Measurements from ENCODE around the gene VARS2. TPM values are rescaled to one million over a fixed set of nuclear protein-coding genes. Genes with fewer than 3 reads are reported as not detected.
A peak's percentile ranks its signal among the peaks of the same experiment; 100 is the strongest.
"Not testable (repeated sequence)": the region's sequence is repeated elsewhere in the genome, so short reads cannot be mapped to it uniquely, and the experiment has no call there.

Gene VARS2
- polyA plus RNA-seq (ENCODE audit: insufficient read length in 4 of 4) = 10 to 100 TPM; 26.1 to 59.5 (median 35.3) TPM

DNA sequence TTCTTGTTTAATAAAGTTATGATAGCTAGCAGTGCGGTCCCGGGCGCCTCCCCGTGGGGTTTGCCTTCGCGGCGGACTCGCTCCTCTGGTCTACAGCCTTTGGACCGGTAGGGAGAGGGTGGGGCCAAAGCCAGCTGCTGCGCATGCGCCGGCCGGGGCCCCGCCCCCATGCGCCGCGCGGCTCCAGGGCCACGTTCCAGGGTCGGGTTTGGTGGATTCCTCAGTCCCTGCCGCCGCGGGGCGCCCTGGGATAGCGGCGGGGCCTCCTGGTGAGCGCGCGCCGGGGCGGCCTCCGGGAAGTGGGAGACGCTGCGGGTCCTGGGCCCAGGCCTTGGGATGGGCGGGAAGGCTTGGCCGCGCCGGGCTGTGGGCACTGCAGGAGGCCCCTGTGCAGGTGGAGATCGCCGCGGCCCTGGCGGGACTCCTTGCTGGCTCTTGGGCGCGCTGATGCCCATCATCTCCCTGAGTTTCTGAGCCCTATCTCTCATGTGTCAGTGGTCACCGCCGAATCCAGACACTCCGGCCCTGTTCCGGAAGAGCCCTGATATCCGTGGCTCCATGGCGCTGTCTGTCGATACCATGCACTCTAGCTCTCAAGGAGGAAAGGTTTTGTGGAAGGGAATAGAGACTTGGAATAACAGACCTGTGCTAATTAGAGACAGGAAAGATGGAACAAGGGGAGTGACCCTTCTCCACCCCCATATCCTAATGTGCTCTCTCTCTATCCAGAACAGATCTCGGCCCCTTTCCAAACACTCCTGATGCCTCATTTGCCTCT is at the start of gene VARS2:
Gene VARS2 (plus strand): TSS at position 163 of the 778 bp plus-strand sequence. CDS start 599 bp downstream, at position 762.
- DNase-seq (ENCODE audit: low read depth in 4 of 4, low spot score in 3 of 4) = peak; percentile 88 to 92 (median 89)

DNA sequence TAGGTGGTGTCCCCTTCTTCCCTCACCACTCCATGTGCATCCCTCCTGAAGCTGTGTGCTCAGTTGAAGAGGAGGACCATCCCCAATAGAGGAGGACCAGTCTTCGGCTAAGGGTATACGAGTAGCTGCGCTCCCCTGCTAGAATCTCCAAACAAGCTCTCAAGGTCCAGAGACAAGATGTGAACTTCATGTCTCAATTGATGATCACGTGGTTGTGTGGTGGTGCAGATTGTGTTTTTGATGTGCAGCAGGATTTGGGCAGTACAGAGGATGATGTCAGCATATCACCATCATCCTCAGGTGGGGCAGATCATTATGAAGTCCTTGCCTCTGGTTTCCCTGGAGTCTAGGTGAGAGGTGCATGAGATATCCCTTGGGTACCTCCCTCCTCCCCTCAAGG is 49.7 kb upstream of the VARS2 start:
- no peak for DNase-seq (ENCODE audit: low read depth in 4 of 4, low spot score in 3 of 4)

DNA sequence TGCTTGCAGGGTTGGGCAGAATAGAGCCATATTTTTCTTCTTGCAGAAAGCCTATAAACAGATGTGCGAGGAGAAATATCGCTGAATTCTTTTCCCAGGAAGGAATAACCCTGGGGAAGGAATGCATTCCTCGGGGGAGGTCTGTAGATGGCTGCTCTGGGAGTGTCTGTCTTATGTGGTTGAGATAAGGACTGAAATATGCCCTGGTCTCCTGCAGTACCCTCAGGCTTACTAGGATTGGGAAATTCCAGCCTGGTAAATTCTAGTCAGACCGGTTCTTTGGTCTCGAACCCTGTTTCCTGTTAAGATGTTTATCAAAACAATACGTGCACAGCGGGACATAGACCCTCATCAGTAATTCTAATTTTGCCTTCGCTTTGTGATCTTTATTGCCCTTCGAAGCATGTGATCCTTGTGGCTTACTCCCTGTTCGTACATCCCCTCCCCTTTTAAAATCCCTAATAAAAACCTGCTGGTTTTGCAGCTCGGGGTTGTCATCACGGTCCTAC is 44.7 kb upstream of the VARS2 start:
- DNase-seq (ENCODE audit: low read depth in 4 of 4, low spot score in 3 of 4) = not testable (repeated sequence)

DNA sequence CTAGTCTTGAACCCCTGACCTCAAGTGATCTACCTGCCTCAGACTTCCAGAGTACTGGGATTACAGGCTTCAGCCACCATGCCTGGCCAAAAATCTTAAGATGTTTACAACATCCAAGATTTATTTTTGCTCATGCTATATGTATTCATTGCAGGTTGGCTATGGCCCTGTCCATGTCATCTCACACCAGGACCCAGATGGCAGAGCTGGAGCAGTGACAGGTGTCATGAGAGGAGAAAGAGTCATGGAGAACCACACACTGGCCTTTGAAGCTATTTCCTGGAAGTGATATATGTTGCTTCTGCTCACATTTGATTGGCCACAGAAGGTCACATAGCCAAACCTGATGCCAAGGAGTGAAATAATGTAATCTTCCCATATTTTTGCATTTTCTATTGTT is 43.5 kb upstream of the VARS2 start:
- no peak for DNase-seq (ENCODE audit: low read depth in 4 of 4, low spot score in 3 of 4)

DNA sequence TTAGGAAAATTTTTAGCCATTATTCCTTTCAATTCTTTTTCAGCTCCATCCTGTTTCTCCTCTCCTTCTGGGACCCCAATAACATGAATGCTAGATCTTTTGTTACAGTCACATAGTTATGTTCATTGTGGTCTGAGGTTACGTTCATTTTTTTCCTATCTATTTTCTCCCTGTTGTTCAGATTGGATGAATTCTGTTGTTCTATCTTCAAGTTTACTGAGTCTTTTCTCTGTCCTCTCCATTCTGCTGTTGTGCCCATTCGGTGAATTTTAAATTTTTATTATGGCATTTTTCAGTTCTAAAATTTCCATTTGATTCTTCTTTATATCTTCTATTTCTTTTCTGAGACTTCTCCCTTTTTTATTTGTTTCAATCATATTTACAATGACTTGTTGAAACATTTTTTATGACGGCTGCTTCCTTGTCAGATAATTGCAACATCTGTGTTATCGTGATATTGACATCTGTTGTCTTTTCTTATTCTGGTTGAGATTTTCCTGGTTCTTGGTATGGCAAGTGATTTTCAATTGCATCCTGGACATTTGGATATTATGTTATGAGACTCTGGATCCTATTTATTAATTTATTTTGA is 42.4 kb upstream of the VARS2 start:
- no peak for DNase-seq (ENCODE audit: low read depth in 4 of 4, low spot score in 3 of 4)

DNA sequence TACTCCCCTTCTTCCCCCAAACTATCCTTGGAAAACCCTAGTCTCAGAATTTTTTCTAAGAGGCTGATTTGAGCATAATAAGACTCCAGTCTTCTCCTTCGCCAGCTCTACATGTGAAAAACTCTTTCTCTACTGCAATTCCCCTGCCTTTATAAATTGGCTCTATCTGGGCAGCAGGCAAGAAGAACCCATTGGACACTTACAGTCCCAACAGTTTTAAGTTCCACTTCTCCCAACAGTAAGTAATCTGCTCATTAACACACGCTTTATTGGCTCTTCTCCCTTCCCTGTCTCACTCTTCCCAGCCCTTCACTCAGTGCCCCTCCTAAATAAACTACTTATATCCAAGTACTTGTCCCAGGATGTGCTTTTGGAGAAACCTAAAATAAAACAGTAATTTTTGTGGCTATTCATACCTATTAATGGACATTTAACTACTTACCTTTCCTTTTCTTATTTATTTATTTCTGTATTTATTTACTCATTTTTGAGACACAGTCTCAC is 40.8 kb upstream of the VARS2 start:
- no peak for DNase-seq (ENCODE audit: low read depth in 4 of 4, low spot score in 3 of 4)

DNA sequence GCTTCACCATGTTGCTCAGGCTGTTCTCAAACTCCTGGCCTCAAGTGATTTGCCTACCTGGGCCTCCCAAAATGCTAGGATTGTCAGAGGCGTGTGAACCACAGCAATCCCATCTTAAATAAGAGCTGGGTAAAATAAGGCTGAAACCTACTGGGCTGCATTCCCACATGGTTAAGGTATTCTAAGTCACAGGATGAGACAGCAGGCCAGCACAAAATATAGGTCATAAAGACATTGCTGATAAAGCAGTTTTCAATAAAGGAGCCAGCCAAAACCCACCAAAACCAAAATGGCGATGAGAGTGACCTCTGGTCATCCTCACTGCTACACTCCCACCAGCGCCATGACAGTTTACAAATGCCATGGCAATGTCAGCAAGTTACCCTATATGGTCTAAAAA is 40.2 kb upstream of the VARS2 start:
- not testable (repeated sequence) for DNase-seq (ENCODE audit: low read depth in 4 of 4, low spot score in 3 of 4)

DNA sequence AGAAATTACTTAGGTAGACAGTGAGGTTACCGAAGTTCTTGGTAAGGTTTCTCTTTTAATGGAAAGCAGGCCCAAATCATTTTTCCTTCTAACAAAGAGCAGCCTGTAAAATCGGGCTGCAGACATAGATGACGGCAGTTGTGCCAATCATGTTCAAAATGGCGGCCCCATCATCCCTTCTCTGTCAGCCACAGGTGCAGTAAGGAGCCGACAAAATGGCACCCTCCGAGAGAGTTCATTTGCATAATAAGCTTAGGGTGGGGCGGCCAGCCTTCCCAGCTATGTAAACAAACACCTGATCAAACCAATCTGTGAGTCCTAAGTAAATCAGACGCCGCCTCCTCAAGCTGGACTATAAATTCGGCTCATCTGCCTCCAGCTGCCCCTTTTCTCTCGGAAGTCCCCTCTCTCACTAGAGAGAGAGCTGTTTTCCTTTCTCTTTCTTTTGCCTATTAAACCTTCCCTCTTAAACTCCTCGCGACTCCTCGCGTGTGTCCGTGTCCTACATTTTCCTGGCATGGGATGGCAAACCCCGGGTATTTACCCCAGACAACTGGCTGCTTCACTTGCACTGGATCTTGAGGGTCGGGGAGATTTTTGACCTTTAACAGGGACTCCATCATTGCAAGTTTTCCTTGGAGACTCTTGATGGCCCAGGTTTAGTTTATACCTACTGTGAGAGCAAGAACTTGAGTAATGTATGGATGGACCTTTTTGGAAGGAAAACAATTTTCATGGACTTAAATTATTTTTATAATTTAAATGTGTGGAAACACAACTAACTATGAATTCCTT is 38.6 kb upstream of the VARS2 start:
- no peak for DNase-seq (ENCODE audit: low read depth in 4 of 4, low spot score in 3 of 4)

DNA sequence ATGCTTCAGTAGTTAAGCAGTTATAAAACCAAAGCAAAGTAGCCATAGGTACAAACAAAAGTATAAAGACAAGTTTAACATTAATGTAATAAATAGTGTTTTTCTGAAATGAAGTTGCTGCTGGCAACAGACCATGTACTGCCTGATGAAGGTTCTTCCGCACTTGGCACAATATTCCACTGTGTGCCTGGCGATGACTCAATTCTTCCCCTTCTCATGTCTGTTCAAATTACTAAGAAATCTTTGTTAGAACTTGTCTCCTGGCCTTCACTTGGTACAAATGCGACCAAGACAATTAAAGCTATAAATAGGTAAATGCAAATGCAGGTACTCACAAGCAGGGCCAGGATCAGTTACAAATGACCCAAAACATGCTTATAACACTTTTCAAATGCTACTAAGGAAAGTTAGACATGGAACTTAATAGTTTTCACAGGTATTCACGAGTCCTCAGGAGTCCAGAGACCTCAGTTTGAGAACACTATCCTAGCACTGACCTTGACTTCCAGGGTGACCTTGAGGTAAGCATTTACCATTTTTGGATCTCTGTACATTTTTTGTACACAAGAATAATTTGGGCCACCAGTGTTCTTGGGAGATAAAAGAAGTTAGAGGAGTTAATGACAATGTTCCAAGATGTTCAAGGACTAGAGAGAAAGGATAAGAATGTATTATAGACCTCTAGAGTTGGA is 37.9 kb upstream of the VARS2 start:
- no peak for DNase-seq (ENCODE audit: low read depth in 4 of 4, low spot score in 3 of 4)

DNA sequence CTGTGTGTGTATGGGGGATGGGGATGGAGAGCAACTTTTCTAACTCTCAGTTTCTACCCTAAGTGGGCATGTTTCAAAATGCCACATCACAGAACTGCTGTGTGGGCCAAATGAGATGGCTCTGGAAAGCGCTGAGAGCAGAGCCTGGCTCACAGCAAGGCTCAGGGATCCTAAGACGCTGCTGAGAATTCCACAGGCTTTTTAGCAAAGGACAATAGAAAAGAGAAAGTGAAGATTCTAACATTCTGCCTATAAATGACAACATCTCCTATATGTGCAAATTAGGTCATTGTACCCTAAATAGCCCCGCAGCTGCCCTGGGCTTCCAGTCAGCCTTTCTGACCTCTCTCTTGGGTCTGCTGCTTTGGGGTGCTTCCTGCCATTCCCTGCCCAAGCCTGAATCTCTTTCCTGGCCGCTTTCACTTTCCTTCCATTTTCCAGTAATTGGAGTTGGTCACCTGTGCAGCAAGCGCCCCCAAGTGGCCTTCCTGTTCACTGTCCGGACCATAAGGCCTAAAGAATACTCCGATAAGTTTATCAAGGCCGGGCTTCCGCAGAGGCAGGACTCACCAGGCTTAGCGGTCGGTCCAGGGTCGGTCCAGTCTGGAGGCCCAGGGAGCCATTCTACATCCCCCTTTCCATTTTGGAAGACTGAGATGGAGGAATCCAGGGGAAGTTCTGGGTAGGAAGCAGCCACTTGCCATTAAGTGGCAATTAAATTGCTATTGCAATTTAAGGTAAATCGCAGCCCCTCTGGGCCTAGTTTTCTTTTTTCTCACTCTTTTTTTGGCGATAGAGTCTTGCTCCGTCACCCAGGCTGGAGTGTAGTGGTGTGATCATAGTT is 36.4 kb upstream of the VARS2 start:
- peak in 1 of 4 donors; percentile 73 for DNase-seq (ENCODE audit: low read depth in 4 of 4, low spot score in 3 of 4)

DNA sequence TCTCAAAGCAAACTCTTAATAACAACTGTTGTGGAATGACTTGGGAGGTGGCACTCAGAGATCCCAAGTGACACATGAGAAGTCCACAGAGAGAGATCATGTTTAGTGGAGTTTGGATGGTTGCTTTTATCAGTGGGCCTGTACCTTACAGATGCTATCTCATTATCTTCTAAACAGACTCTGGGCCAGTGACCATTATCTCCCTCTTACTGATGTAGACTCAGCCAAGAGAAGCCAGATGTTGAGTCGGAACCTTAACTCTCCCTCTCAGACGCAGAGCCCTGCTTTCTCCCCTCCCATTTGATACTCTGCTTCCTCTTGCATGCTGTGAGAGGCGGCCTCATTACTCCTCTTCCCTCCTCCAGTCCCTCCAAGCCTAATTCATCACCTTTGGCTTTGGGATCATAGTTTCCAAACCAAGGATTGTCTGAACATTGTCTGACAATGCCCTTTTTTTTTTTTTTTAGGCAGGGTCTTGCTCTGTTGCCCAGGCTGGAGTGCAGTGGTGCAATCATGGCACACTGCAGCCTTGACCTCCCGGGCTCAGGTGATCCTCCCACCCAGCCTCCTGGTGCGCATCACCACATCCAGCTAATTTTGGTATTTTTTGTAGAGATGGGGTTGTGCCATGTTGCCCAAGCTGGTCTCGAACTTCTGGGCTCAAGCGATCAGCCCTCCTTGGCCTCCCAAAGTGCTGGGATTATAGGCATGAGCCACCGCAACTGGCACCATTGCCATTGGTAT is 34.2 kb upstream of the VARS2 start:
- DNase-seq (ENCODE audit: low read depth in 4 of 4, low spot score in 3 of 4) = no peak

DNA sequence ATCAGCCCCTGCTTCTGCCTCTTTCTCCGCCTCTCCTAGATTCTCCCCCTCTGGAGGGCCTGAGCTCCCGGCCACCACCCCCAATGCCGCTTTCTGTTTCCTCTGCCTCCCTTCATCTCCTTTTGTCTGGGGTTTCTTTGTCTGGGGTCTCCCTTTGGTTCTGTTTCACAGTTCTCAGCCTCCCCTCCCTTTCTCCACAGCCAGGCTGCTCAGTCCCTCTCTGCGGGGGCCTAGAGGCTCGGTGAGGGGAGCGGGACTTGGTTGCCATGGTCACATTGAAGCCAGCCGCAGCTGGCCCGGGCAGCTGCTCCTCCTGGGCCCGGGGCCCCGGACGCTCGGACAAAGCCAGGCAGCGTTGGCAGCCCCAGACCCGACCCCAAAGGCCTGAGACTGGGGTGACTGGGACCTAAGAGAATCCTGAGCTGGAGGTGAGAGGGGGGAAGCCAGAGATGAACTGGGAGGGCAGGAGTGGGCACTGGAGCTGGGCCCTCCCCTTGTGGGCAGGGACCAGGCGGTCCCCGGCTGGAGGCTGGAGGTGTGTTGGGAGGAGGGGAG is 33.3 kb upstream of the VARS2 start:
- no peak for DNase-seq (ENCODE audit: low read depth in 4 of 4, low spot score in 3 of 4)

DNA sequence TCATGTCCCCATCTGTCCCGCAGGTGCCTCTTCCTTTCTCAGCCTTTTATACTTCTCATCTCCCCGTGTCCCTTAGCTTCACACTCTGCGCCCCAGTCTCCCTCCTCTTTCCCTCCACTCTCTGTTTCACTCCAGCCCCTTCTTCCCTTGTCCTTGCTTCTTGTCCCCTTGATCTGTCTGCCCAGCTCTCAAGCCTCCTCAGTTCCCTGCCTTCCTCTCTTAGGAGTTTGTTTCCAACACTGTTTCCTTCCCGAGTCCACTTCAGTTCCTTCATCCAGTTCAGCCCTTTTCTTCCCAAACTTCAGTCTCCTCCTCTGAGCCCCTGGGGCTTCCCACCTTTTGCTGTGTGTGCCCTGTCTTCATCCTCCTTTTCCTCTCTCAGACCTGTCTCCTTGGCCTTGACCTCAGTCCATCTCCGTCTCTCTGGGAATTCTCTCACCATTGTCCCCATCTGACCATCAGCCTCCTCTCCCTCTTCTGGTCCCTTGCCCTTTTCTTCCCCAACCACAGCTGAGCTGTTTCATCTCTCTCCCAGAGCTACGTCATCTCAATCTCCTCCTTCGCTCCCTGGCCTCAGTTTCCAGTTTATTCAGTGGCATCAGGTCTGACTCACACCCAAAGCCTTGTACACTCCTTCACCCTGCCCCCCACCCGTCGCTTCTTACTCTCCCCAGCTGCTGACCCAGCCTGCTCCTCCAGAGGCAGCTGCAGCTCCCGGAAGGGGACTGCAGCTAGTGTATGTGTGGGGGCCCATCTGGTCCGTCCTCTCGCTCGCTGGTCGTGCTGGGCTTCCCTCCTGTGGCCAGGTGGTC is 32.4 kb upstream of the VARS2 start:
- no peak for DNase-seq (ENCODE audit: low read depth in 4 of 4, low spot score in 3 of 4)

DNA sequence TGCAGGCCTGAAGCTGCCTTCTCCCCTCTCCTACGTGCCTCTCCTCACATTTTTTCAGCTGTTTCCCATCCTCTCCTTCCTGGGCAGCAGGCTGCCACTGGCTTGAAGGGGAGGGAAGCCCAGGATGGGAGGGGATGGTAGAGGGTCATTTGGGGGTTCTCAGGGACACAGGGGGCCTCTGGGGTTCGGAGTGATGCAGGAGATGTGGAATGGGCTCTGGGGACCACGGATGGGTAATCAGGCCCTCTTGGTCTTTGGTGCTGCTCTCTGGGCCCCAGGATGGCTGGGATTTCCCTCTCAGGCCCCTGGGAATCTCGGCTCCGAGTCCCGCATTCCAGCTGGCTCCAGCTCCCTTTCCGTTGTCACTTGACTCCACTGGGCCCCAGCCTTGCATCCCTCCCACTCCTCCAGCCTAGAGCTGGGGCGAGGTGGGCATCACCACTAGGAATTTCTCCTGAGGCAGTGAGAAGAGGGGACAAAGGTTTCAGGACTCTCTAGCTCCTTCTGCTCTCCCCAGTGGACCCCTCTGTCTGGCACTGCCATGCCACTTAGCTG is 31.8 kb upstream of the VARS2 start:
- DNase-seq (ENCODE audit: low read depth in 4 of 4, low spot score in 3 of 4) = no peak

DNA sequence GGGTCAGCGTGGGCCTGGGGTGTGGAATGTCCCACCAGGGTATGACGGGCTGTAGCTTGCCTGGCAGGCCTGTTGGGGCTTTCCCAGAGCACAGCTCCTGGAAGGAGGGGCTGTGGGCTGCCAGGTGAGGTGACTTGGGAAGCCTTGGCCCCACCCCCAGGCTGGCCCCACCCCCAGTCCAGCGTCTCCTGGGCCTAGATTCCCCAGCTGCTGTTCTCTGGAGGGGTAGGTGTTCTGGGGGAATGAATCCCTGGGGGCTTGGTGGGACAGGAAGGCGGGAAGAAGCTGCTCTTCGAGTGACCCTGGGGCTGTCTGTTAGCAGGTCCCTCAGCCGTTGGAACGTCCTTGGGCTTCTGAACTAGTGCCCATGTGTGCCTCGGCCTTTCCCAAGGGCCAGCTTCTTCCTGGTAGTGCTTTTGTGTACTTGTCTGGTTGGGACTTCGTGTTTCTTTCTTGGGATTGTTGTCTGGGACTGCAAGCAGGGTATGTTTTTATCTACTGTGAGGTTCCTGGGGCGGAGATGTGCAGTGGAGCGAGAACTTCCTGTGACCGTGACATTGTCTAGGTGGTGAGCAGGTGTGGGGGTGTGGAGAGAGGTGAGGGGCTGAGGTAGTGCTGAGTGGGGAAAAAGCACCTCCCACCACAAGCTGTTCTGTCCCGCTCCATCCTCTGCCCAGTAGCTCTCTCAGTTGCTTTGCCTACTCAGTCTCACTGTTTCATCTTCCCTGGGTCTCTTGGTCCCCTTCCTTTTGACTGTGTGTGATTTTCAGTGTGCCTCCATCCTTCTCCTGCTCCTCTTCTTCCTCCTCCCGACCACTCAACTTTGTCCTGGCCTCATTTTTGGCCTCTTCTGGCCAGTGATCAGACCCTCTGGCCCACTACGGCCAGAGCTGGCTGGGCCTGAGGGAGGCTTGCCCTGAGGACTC is 31.0 kb upstream of the VARS2 start:
- peak in 1 of 4 donors; percentile 48 for DNase-seq (ENCODE audit: low read depth in 4 of 4, low spot score in 3 of 4)
